GM21526 (cell line): Measurements from ENCODE around the gene RAB11FIP4.

ENCODE experiments used
- ATAC-seq: cut with Tn5 transposase; IDR thresholded peaks from one replicate; pipeline ENCODE4 v1.9.1; 2021; ENCODE audit warnings: moderate library complexity; ENCODE audit not compliant: unreplicated experiment, low FRiP score

Gene RAB11FIP4

GRCh38 chr17:31580706-31581490, 189.4 kb downstream of the RAB11FIP4 start:
- ATAC-seq, result no peak

- ATAC-seq, result no peak
Measured at GRCh38 chr17:31581491-31581890, 190.0 kb downstream of the RAB11FIP4 start.

- ATAC-seq, result no peak
Measured at GRCh38 chr17:31582151-31582907, 190.9 kb downstream of the RAB11FIP4 start.

GRCh38 chr17:31583772-31584356, 192.4 kb downstream of the RAB11FIP4 start:
- ATAC-seq, result no peak

DNA sequence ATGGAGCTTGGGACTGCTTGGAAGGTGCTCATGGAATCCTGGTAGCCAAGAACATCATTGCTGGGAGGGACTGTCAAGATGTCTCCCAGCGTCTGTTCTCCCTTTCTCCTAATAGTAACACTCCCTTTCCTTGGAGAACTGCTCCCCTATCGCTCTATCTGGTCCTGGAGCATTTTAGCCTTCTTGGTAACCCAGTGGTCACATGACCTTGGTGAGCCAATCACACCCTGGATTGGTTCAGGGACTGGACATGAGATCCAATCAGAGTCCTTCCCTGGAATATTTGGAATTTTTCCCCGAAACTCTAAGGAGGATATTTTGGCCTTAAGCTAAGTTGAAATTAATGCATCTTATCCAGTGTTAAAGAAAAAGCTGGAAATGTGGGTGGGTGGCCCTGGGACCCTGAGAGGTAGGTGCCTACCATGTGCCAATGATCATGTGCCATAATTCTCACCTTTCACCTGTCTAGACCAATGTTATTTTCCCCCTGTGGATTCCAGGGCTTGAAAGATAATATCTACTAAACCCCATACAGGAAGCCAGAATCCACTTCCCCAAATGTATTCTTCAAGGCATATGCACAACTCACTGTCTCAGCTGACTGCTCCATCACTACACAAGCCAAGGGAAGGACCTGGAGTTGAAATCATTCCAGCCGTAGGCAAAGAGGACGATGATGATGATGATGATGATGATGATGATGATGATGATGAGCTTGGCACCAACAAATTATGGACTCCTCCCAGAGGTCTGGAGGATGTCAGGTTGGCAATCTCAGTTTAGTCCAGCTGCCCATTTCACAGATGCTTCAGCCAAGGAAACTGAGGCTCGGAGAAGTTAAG, 193.2 kb downstream of the RAB11FIP4 start:
- ATAC-seq, result no peak

DNA sequence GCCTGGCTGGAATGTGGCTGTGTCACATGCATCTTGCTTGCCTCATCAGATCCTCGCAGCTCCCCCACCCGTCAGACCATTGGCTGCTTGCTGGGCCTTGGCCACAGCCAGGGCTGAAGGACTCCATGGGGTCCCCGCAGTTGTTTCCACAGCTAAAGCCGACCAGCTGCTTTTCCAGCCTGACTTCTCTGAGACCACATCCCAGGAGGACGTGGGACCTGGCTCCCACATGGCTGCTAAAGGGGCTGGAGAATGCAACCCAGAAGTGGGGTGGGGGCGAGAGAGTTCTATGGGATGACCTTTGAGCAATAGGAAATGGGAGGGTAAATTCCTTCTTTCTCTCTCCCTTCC, 193.8 kb downstream of the RAB11FIP4 start:
- ATAC-seq, result no peak

- no peak for ATAC-seq
Measured at GRCh38 chr17:31586946-31587345, 195.5 kb downstream of the RAB11FIP4 start.

DNA sequence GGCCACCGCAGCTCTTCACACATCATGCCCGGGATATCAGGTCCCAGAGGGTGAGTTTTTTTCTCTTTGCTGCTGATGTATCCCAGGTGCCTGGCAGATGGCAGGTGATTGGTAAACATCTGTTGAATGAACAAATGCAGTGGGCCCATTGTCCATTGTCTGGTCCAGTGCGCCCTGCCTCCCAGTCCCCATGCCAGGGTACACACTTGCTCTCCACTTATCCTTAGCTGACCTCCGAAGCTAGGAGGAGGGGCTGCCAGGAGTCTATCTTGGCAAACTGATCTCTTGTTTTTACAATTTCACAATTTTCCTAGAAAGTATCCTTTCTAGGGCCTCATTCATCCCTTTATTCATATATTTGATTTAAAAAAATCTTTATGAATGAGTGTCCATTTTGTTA, 196.0 kb downstream of the RAB11FIP4 start:
- no peak for ATAC-seq
